HG03432 (cell line): ENCODE data around the gene PDK1.
A peak's percentile ranks its signal among the peaks of the same experiment; 100 is the strongest.
"Not testable (repeated sequence)": the region's sequence is repeated elsewhere in the genome, so short reads cannot be mapped to it uniquely, and the experiment has no call there.

ENCODE experiments used
- ATAC-seq: cut with Tn5 transposase; IDR thresholded peaks from one replicate; pipeline ENCODE4 v1.9.1; 2021; ENCODE audit warnings: mild to moderate bottlenecking, moderate library complexity; ENCODE audit not compliant: unreplicated experiment

The PDK1 gene

DNA sequence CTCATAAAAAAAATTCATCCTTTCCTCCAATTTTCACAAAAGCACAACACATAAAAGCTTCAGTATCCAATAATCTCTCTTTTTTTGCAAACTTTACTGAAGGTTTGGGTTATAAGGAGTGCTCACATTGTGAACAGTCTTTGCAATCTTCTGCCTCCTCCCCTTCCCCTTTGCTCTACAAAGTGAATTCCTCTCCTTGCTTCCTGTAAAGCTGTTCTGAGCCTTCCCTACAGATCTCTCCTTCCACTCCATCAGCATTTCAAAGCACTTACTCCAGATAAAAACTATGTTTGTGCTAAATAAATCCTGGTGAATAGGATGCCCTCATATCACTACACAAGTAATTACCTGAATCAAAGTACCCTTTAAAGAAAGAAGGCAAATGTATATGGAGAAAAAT, 4.6 kb upstream of the PDK1 start:
- ATAC-seq = no peak

GRCh38 chr2:172552547-172553291, 3.2 kb upstream of the PDK1 start:
- ATAC-seq = no peak

GRCh38 chr2:172554352-172555271, 1.3 kb upstream of the PDK1 start:
- no peak for ATAC-seq

DNA sequence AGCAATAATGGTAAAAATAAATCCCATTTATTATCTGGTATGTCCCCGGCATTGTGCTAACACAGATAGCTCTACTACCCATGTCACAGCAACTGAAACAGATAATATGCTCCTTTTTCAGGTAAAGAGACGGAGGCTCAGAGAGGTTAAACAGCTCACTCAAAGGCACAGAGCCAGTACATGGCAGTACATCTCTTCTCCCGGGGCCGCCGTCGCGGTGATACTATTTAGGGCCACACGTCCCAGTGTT, 693 bp upstream of the PDK1 start:
- ATAC-seq = no peak

GRCh38 chr2:172556284-172557033, 569 bp downstream of the PDK1 start:
- peak; percentile 75 for ATAC-seq

- no peak for ATAC-seq
Observed at GRCh38 chr2:172558372-172558771, 2.5 kb downstream of the PDK1 start.

- ATAC-seq = no peak
Observed at GRCh38 chr2:172560721-172561120, 4.8 kb downstream of the PDK1 start.

DNA sequence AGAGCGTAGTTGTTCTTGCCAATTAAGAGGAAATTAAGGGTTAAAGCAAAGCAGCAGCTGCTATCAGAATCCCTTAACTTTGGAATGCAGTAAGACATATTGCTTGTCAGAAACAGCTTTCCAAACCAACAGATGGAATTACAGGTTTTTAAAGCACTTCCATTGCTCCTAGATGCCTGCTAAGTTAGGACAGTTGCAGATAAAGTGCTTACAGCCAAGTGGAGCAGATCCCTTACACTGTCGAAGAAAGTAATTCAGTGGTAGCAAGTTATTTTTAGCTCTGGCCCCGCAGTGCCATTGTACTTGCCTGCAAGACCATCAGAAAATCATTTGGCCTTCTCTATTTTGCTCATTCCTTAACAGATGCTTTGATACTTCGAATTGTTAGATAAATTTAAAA, 5.4 kb downstream of the PDK1 start:
- no peak for ATAC-seq

DNA sequence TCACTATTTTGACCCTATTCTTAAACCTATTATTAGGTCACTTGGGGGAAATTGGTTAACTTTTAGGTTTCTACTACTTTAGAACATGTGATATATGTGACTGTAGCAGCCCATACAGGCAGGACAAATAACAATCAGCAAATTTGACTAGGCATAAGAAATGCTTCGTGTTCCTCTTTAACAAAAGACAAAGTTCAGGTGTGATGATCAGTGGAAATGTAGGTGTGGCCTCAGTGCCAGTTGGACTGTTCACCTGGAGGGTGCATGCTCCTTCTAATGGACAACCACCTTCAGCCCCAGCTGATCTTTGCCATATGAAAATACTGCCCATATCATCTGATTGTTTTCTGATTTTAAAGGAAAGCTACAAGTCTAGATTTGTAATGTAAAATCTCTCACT, 6.4 kb downstream of the PDK1 start:
- no peak for ATAC-seq

DNA sequence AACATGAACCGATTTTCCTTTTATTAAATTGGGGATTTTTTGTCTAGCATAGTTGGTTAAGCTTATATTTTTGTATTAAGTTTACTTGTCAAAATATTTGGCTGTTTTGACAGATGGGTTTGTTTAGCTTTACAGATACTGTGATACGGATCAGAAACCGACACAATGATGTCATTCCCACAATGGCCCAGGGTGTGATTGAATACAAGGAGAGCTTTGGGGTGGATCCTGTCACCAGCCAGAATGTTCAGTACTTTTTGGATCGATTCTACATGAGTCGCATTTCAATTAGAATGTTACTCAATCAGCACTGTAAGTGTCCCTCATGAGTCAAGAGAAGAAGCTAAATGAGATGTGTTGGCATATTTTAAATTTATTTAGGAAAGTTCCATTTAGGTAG, 8.5 kb downstream of the PDK1 start:
- ATAC-seq = no peak

GRCh38 chr2:172571245-172571644, 15.4 kb downstream of the PDK1 start:
- no peak for ATAC-seq

DNA sequence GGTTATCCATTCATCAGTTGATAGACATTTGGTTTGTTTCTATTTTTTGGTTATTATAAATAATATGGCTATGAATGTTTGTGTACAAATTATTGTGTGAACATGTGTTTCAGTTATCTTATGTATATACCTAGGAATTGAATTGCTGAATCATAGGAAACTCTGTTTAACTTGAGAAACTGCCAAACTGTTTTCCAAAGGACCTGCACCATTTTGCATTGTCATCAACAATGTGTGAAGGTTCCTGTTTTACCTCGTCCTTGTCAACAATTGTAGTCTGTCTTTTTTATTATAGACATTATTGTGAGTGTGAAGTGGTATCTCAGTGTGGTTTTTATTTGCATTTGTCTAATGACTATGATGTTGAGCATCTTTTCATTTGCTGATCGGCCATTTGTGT, 17.1 kb downstream of the PDK1 start:
- no peak for ATAC-seq

DNA sequence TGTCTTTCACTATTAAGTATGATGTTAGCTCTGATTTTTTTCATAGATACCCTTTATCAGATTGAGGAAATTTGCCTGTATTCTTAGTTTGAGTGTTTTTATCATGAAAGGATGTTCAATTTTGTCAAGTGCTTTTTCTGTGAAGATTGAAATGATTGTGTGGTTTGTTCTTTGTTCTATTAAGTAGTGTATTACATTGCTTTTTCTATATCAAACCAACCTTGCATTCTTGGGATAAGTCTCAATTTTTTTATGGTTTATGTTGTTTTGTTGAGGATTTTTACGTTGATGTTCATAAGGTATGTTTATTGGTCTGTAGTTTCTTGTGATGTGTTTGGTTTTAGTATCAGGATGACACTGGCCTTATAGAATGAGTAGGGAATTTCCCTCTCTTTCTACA, 19.1 kb downstream of the PDK1 start:
- ATAC-seq = no peak

- no peak for ATAC-seq
Observed at GRCh38 chr2:172578054-172578453, 22.2 kb downstream of the PDK1 start.

GRCh38 chr2:172578860-172579512, 23.1 kb downstream of the PDK1 start:
- ATAC-seq = no peak

GRCh38 chr2:172580544-172580943, 24.7 kb downstream of the PDK1 start:
- no peak for ATAC-seq

DNA sequence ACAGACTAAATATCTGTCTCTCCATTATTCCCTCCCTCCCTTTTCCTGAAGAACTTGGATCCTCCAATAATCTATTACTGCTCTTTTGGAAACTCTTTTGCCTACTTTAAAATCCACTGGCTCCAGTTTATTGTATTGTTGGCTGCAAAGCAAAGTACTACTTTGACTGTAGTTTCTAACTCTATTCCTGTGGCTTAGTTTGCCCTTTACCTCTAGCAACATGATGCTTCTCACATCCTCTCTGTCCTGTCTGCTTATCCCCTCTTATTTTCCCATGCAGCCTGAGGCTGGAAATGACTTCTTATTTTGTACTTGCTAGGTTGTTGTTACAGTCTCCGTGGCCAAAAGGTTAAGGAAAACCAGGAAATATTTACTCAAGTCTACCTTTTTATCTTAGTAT, 26.8 kb downstream of the PDK1 start:
- ATAC-seq = no peak

DNA sequence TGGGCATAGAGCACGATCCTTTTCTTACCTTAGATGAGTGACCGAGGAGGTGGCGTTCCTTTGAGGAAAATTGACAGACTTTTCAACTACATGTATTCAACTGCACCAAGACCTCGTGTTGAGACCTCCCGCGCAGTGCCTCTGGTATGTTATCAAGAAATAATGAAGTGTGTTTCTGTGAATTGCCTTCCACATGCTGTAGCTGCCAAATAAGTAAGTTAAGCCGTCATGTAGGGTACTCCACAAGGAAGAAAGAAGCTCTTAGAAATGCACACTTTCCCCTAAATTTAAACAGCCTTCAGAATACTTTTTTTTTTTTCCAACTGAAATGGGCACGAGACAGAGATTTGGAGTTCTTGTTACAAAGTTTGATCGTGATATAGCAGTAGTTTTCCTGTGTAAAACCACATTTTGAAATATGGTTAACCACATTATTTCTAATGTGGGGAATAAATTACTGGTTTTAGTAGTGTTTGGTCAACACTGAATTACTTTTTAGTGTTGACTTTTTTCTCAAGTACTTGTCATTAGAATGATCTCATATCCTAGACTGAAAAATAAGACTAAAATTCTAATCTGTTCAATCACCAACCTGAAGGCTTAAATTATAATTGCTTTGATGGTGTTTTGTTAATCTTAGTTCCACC, 30.5 kb downstream of the PDK1 start:
- ATAC-seq = no peak

GRCh38 chr2:172587231-172587630, 31.3 kb downstream of the PDK1 start:
- ATAC-seq = not testable (repeated sequence)

DNA sequence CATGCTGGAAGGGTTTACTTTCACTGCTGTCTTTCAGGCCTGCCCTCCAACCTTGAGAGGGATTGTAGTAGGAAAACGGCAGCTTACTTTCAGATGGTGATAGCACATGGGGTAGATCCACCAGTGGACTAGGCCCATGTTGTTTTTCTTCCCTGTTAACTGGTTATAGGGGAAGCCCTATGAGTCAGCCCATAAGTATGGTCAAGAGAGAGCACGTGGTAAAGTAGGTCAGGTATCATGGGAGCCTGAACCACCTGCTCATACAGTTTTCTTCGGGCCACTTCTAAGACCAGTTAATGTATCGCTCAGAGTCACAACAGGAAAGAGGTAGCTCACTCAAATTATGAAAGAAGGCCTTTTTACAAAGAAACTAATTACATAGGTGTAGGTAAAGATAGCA, 33.0 kb downstream of the PDK1 start:
- ATAC-seq = no peak

DNA sequence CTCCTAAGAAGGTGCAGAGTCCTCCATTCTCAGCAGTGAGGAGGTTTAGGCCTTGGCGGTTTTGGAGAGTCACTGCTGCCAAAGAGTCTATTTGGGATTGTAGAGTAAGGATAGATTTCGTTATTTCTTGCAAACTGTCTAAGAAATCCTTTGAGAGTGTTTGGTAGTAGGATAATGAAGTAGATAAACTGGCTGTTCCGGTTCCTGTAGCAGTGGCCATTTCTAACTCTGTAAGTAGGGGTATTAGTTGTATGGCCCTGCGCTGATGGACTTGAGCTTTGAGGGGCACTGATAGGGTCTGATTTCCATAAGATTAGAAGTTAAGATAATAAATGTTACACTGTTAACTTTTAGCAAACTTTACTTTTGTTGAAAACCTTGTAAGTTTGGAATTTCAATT, 35.5 kb downstream of the PDK1 start:
- ATAC-seq = not testable (repeated sequence)
